Chondrocyte (in vitro differentiated cells): Measurements from ENCODE around the gene NSF. TPM values are rescaled to one million over a fixed set of nuclear protein-coding genes. Genes with fewer than 3 reads are reported as not detected.
"Not testable (repeated sequence)": the region's sequence is repeated elsewhere in the genome, so short reads cannot be mapped to it uniquely, and the experiment has no call there.

Experiments
- DNase-seq: peaks from one replicate; pipeline ENCODE4 v3.0.0; 2021; ENCODE audit warnings: mixed read lengths, low spot score
- H3K27ac Mint-ChIP-seq: one replicate; pipeline ENCODE4 v1.8.0; 2021; ENCODE audit warnings: mild to moderate bottlenecking, moderate library complexity, mixed read lengths; ENCODE audit not compliant: unreplicated experiment
- H3K27me3 Mint-ChIP-seq: 2 replicates; pipeline ENCODE4 v1.8.0; 2021; ENCODE audit warnings: low read depth, mixed read lengths
- H3K36me3 Mint-ChIP-seq: 2 replicates; pipeline ENCODE4 v1.8.0; 2021; ENCODE audit warnings: low read depth, mixed read lengths
- H3K4me1 Mint-ChIP-seq: 2 replicates; pipeline ENCODE4 v1.8.0; 2021; ENCODE audit warnings: low read depth, mild to moderate bottlenecking, mixed read lengths
- H3K4me3 Mint-ChIP-seq: one replicate; pipeline ENCODE4 v1.8.0; 2021; ENCODE audit warnings: mild to moderate bottlenecking, moderate library complexity, mixed read lengths; ENCODE audit not compliant: unreplicated experiment
- H3K9me3 Mint-ChIP-seq: 2 replicates; pipeline ENCODE4 v1.8.0; 2021; ENCODE audit warnings: low read depth, mixed read lengths
- CTCF ChIP-seq: fragments of 200-600 bp; sonication (generic); IDR thresholded peaks from 2 replicates; pipeline ENCODE4 v1.5.0; 2021; ENCODE audit warnings: antibody characterized with exemption, mild to moderate bottlenecking, moderate library complexity
- total RNA-seq: library from RNA; stranded (reverse); gene quantifications from 3 replicates; pipeline ENCODE4 v1.2.1, GENCODE V29; 2021

The NSF gene
- total RNA-seq, 1 donor from 2014 or later: 48.3 TPM

- not testable (repeated sequence) for H3K27ac Mint-ChIP-seq, H3K27me3 Mint-ChIP-seq, H3K4me1 Mint-ChIP-seq, DNase-seq, H3K4me3 Mint-ChIP-seq, H3K36me3 Mint-ChIP-seq, H3K9me3 Mint-ChIP-seq
- TF ChIP-seq CTCF: peak; percentile 70
Measured at GRCh38 chr17:46641861-46642656, 51.6 kb downstream of the NSF start.

GRCh38 chr17:46647251-46647650, 56.8 kb downstream of the NSF start:
- not testable (repeated sequence) for H3K27me3 Mint-ChIP-seq, H3K36me3 Mint-ChIP-seq, H3K27ac Mint-ChIP-seq, DNase-seq, H3K4me3 Mint-ChIP-seq, H3K4me1 Mint-ChIP-seq, H3K9me3 Mint-ChIP-seq

GRCh38 chr17:46647688-46648278, 57.3 kb downstream of the NSF start:
- DNase-seq, H3K9me3 Mint-ChIP-seq, H3K4me1 Mint-ChIP-seq, H3K27me3 Mint-ChIP-seq, H3K27ac Mint-ChIP-seq, H3K4me3 Mint-ChIP-seq, H3K36me3 Mint-ChIP-seq: not testable (repeated sequence)

- not testable (repeated sequence) for H3K9me3 Mint-ChIP-seq, H3K36me3 Mint-ChIP-seq, H3K4me3 Mint-ChIP-seq, H3K4me1 Mint-ChIP-seq, H3K27ac Mint-ChIP-seq, DNase-seq, H3K27me3 Mint-ChIP-seq
Measured at GRCh38 chr17:46649246-46649645, 58.8 kb downstream of the NSF start.

- not testable (repeated sequence) for H3K4me1 Mint-ChIP-seq, H3K9me3 Mint-ChIP-seq, DNase-seq, H3K27me3 Mint-ChIP-seq, H3K27ac Mint-ChIP-seq, H3K36me3 Mint-ChIP-seq, H3K4me3 Mint-ChIP-seq
Measured at GRCh38 chr17:46652024-46652643, 61.7 kb downstream of the NSF start.

- H3K27ac Mint-ChIP-seq, H3K4me1 Mint-ChIP-seq, H3K27me3 Mint-ChIP-seq, H3K4me3 Mint-ChIP-seq, DNase-seq, H3K9me3 Mint-ChIP-seq, H3K36me3 Mint-ChIP-seq: not testable (repeated sequence)
Measured at GRCh38 chr17:46658235-46658634, 67.8 kb downstream of the NSF start.

- not testable (repeated sequence) for H3K36me3 Mint-ChIP-seq, H3K27ac Mint-ChIP-seq, DNase-seq, H3K4me3 Mint-ChIP-seq, H3K27me3 Mint-ChIP-seq, H3K4me1 Mint-ChIP-seq, H3K9me3 Mint-ChIP-seq
Measured at GRCh38 chr17:46659702-46660101, 69.2 kb downstream of the NSF start.

GRCh38 chr17:46663123-46663522, 72.7 kb downstream of the NSF start:
- H3K4me1 Mint-ChIP-seq, H3K27me3 Mint-ChIP-seq, H3K4me3 Mint-ChIP-seq: not testable (repeated sequence)

GRCh38 chr17:46663552-46663951, 73.1 kb downstream of the NSF start:
- H3K27ac Mint-ChIP-seq, H3K27me3 Mint-ChIP-seq, DNase-seq, H3K4me1 Mint-ChIP-seq, H3K9me3 Mint-ChIP-seq, H3K36me3 Mint-ChIP-seq, H3K4me3 Mint-ChIP-seq: not testable (repeated sequence)

More at GRCh38 chr17:46663123-46663522, 72.7 kb downstream of the NSF start:
- H3K9me3 Mint-ChIP-seq, H3K36me3 Mint-ChIP-seq, H3K27ac Mint-ChIP-seq, DNase-seq: not testable (repeated sequence)

- not testable (repeated sequence) for H3K27me3 Mint-ChIP-seq, H3K9me3 Mint-ChIP-seq, H3K4me3 Mint-ChIP-seq, H3K36me3 Mint-ChIP-seq, H3K4me1 Mint-ChIP-seq, DNase-seq, H3K27ac Mint-ChIP-seq
Measured at GRCh38 chr17:46665969-46666368, 75.5 kb downstream of the NSF start.

- not testable (repeated sequence) for H3K27ac Mint-ChIP-seq, H3K9me3 Mint-ChIP-seq, H3K36me3 Mint-ChIP-seq, H3K4me1 Mint-ChIP-seq, H3K4me3 Mint-ChIP-seq, DNase-seq, H3K27me3 Mint-ChIP-seq
Measured at GRCh38 chr17:46670789-46671188, 80.3 kb downstream of the NSF start.

- H3K27me3 Mint-ChIP-seq, DNase-seq, H3K4me3 Mint-ChIP-seq, H3K27ac Mint-ChIP-seq, H3K4me1 Mint-ChIP-seq, H3K36me3 Mint-ChIP-seq, H3K9me3 Mint-ChIP-seq: not testable (repeated sequence)
Measured at GRCh38 chr17:46672777-46673176, 82.3 kb downstream of the NSF start.
